HepG2 (cell line): ENCODE measurements around the gene PBX1. TPM values are rescaled to one million over a fixed set of nuclear protein-coding genes. Genes with fewer than 3 reads are reported as not detected.

Experiments
- ATRX ChIP-seq: sonication (generic); formaldehyde crosslinking; IDR thresholded peaks from 2 replicates; pipeline ENCODE4 v1.4.0; 2020; ENCODE audit warnings: missing genetic modification reagents, borderline replicate concordance
- CHD2 ChIP-seq: IDR thresholded peaks from 2 replicates; pipeline ENCODE4 v1.6.1; 2011; ENCODE audit warnings: low read depth, low read length, improper control_type of control experiment
- DZIP1 ChIP-seq: sonication (generic); formaldehyde crosslinking; IDR thresholded peaks from 2 replicates; pipeline ENCODE4 v1.5.0; 2020; ENCODE audit warnings: mild to moderate bottlenecking, missing genetic modification reagents
- HNF4A ChIP-seq: sonication (generic); formaldehyde crosslinking; IDR thresholded peaks from 2 replicates; pipeline ENCODE4 v1.4.0; 2020; ENCODE audit warnings: missing genetic modification reagents
- PTBP1 ChIP-seq: fragments of 200-400 bp; formaldehyde crosslinking; IDR thresholded peaks from 2 replicates; pipeline ENCODE4 v1.6.1; 2018; ENCODE audit warnings: low read length, low read depth; ENCODE audit not compliant: poor library complexity, severe bottlenecking
- ZBTB46 ChIP-seq: sonication (generic); formaldehyde crosslinking; IDR thresholded peaks from 2 replicates; pipeline ENCODE4 v1.4.0; 2020; ENCODE audit warnings: mild to moderate bottlenecking, missing genetic modification reagents, borderline replicate concordance
- ZFP62 ChIP-seq: sonication (generic); formaldehyde crosslinking; IDR thresholded peaks from 2 replicates; pipeline ENCODE4 v1.4.0; 2020; ENCODE audit warnings: missing genetic modification reagents
- ZMAT5 ChIP-seq: sonication (generic); formaldehyde crosslinking; IDR thresholded peaks from 2 replicates; pipeline ENCODE4 v1.5.0; 2020; ENCODE audit warnings: mild to moderate bottlenecking, low read depth, missing genetic modification reagents, borderline replicate concordance
- ZNF280D ChIP-seq: sonication (generic); formaldehyde crosslinking; IDR thresholded peaks from 2 replicates; pipeline ENCODE4 v1.5.1; 2020; ENCODE audit warnings: mild to moderate bottlenecking, missing genetic modification reagents
- ZNF337 ChIP-seq: sonication (generic); formaldehyde crosslinking; IDR thresholded peaks from 2 replicates; pipeline ENCODE4 v1.5.1; 2020; ENCODE audit warnings: missing genetic modification reagents, low read depth, mild to moderate bottlenecking, borderline replicate concordance
- ZNF615 ChIP-seq: sonication (generic); formaldehyde crosslinking; IDR thresholded peaks from 2 replicates; pipeline ENCODE4 v1.5.0; 2020; ENCODE audit warnings: mild to moderate bottlenecking, missing genetic modification reagents, borderline replicate concordance
- polyA plus RNA-seq, 8 experiments: library from polyadenylated mRNA; depleted of rRNA in 3 of 8; stranded (reverse) in 7 of 8; unstranded in 1 of 8; fragments of >200 nt; fragmentation: Illumina TruSeq in 4 of 8; extraction: Trizol in 4 of 8; gene quantifications; 2 replicates each; pipeline versions ENCODE4 v1.2.1 to v1.2.3, GENCODE V29; 2011 to 2016; ENCODE audit warnings: low read depth in 4 of 8, missing spikeins in 1 of 8, mixed read lengths in 1 of 8; ENCODE audit not compliant: insufficient read depth in 1 of 8
- total RNA-seq, 5 experiments: library from RNA; depleted of rRNA; stranded (reverse); fragments of >200 nt; fragmentation: Illumina TruSeq; extraction: Trizol; gene quantifications; 2 replicates each; pipeline ENCODE4 v1.2.3, GENCODE V29; 2016; ENCODE audit warnings: low read depth in 1 of 5
- TF ChIP-seq, protein P1 (sequence below): sonication (generic); formaldehyde crosslinking; IDR thresholded peaks from 2 replicates; pipeline ENCODE4 v1.4.0; 2020; ENCODE audit warnings: missing genetic modification reagents
- TF ChIP-seq, protein P2 (sequence below): sonication (generic); formaldehyde crosslinking; IDR thresholded peaks from 2 replicates; pipeline ENCODE4 v1.9.0; 2021; ENCODE audit warnings: missing genetic modification reagents, mild to moderate bottlenecking, borderline replicate concordance
- TF ChIP-seq, protein P3 (sequence below): sonication (generic); formaldehyde crosslinking; IDR thresholded peaks from 2 replicates; pipeline ENCODE4 v1.4.0; 2020; ENCODE audit warnings: missing genetic modification reagents, borderline replicate concordance

The PBX1 gene
- total and polyA plus RNA-seq, 2 of the 13 experiments (the other 11 are each of a cell fraction or from before 2014, with no cell fraction given), result 0.24 TPM; not detected in 1

DNA sequence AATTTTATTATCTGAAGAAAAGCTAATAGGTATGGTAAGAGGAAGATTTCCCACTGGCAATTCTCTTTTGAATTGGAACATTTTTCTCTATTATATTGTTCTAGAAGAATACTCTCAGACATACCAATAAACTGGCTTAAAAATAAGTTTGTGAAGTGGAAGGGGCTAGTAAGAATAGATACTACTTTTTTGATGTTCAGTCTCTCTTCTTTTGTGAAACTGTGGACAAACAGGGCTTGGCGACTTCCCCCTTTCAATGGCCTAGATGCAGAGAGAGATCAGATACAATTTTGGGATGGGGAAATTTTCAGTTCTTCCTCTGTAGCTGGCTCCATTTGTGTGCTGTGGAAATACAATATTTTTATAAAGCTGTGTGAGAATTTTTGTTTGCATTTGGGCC, 2.5 kb downstream of the PBX1 start (continued):
- TF ChIP-seq, protein P1, sequence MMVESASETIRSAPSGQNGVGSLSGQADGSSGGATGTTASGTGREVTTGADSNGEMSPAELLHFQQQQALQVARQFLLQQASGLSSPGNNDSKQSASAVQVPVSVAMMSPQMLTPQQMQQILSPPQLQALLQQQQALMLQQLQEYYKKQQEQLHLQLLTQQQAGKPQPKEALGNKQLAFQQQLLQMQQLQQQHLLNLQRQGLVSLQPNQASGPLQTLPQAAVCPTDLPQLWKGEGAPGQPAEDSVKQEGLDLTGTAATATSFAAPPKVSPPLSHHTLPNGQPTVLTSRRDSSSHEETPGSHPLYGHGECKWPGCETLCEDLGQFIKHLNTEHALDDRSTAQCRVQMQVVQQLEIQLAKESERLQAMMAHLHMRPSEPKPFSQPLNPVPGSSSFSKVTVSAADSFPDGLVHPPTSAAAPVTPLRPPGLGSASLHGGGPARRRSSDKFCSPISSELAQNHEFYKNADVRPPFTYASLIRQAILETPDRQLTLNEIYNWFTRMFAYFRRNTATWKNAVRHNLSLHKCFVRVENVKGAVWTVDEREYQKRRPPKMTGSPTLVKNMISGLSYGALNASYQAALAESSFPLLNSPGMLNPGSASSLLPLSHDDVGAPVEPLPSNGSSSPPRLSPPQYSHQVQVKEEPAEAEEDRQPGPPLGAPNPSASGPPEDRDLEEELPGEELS (CRISPR knock-in tag), result no peak
- TF ChIP-seq ATRX (CRISPR knock-in tag) (no peak), DZIP1 (CRISPR knock-in tag) (no peak), ZFP62 (CRISPR knock-in tag) (no peak), ZNF337 (CRISPR knock-in tag) (no peak), ZNF615 (CRISPR knock-in tag) (no peak), ZNF280D (no peak), ZMAT5 (CRISPR knock-in tag) (no peak), PTBP1 (no peak), HNF4A (CRISPR knock-in tag) (no peak), CHD2 (no peak), ZBTB46 (CRISPR knock-in tag) (no peak)
- TF ChIP-seq, protein P2, sequence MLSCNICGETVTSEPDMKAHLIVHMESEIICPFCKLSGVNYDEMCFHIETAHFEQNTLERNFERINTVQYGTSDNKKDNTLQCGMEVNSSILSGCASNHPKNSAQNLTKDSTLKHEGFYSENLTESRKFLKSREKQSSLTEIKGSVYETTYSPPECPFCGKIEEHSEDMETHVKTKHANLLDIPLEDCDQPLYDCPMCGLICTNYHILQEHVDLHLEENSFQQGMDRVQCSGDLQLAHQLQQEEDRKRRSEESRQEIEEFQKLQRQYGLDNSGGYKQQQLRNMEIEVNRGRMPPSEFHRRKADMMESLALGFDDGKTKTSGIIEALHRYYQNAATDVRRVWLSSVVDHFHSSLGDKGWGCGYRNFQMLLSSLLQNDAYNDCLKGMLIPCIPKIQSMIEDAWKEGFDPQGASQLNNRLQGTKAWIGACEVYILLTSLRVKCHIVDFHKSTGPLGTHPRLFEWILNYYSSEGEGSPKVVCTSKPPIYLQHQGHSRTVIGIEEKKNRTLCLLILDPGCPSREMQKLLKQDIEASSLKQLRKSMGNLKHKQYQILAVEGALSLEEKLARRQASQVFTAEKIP (CRISPR knock-in tag), result no peak
- TF ChIP-seq, protein P3, sequence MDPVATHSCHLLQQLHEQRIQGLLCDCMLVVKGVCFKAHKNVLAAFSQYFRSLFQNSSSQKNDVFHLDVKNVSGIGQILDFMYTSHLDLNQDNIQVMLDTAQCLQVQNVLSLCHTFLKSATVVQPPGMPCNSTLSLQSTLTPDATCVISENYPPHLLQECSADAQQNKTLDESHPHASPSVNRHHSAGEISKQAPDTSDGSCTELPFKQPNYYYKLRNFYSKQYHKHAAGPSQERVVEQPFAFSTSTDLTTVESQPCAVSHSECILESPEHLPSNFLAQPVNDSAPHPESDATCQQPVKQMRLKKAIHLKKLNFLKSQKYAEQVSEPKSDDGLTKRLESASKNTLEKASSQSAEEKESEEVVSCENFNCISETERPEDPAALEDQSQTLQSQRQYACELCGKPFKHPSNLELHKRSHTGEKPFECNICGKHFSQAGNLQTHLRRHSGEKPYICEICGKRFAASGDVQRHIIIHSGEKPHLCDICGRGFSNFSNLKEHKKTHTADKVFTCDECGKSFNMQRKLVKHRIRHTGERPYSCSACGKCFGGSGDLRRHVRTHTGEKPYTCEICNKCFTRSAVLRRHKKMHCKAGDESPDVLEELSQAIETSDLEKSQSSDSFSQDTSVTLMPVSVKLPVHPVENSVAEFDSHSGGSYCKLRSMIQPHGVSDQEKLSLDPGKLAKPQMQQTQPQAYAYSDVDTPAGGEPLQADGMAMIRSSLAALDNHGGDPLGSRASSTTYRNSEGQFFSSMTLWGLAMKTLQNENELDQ (CRISPR knock-in tag), result no peak
